ENCODE data around the gene SNTB2. TPM values are rescaled to one million over a fixed set of nuclear protein-coding genes. Genes with fewer than 3 reads are reported as not detected.

The SNTB2 gene
- total and polyA plus RNA-seq, 2 of the 13 experiments (the other 11 are each of a cell fraction or from before 2014, with no cell fraction given): 11.5 to 19.2 TPM

DNA sequence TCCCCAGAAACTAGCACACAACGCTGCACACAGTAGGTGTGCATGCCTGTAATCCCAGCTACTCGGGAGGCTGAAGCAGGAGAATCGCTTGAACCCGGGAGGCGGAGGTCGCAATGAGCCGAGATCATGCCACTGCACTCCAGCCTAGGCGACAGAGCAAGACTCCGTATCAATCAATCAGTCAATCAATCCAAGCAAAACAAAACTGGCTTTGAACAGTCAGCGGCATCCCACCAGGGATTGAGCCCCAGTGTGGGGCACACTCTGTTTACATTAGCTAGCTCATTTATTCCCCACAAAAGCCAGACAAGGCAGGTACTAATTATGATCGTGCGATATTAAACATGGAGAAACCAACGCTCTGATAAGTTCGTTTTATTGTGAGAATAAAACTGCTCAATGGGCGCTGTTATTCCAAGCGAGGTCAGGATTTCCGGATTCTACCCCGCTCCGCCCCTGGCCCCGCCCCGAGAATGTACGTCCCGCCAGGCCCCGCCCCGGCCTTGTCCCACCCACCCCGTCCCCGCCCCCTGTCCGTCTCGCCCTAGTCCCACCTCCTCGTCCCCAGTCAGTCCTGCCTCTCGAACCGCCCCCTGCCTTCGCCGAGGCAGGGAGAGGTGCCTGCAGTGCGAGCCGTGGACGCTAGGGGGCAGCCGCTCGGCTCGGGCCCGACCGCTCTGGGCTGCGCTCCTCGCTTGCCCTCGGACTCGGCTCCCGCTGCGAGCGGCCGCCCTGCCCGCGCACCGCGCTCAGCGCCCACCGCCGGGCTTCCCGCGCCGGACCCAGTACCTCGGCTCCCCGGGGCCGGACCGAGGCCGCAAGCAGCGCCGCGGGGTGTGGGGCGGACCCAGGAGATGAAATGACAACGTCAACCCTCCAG lies 123.9 kb downstream of the SNTB2 start, which contains the start of gene VPS4A (continued):
- TF ChIP-seq, protein P1, sequence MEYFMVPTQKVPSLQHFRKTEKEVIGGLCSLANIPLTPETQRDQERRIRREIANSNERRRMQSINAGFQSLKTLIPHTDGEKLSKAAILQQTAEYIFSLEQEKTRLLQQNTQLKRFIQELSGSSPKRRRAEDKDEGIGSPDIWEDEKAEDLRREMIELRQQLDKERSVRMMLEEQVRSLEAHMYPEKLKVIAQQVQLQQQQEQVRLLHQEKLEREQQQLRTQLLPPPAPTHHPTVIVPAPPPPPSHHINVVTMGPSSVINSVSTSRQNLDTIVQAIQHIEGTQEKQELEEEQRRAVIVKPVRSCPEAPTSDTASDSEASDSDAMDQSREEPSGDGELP (IDR thresholded peaks at IDR 0.05; ENCODE audit: borderline replicate concordance, low read depth): peak; percentile 26; the same call in 1 of the 2 replicates
- TF ChIP-seq NFE2 (CRISPR knock-in tag; IDR thresholded peaks at IDR 0.05): no peak
- TF ChIP-seq ZSCAN9 (CRISPR knock-in tag; IDR thresholded peaks at IDR 0.05; ENCODE audit: borderline replicate concordance): peak; percentile 55; the same call in 1 of the 2 replicates
- TF ChIP-seq, protein P2, sequence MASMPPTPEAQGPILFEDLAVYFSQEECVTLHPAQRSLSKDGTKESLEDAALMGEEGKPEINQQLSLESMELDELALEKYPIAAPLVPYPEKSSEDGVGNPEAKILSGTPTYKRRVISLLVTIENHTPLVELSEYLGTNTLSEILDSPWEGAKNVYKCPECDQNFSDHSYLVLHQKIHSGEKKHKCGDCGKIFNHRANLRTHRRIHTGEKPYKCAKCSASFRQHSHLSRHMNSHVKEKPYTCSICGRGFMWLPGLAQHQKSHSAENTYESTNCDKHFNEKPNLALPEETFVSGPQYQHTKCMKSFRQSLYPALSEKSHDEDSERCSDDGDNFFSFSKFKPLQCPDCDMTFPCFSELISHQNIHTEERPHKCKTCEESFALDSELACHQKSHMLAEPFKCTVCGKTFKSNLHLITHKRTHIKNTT (CRISPR knock-in tag; IDR thresholded peaks at IDR 0.05): no peak
- TF ChIP-seq RFX3 (CRISPR knock-in tag; IDR thresholded peaks at IDR 0.05): no peak
- TF ChIP-seq ZNF598 (CRISPR knock-in tag; IDR thresholded peaks at IDR 0.05; ENCODE audit: borderline replicate concordance): 0 out of 2 replicates have a peak, but pooled peaks have one; percentile 31
- TF ChIP-seq, protein P3, sequence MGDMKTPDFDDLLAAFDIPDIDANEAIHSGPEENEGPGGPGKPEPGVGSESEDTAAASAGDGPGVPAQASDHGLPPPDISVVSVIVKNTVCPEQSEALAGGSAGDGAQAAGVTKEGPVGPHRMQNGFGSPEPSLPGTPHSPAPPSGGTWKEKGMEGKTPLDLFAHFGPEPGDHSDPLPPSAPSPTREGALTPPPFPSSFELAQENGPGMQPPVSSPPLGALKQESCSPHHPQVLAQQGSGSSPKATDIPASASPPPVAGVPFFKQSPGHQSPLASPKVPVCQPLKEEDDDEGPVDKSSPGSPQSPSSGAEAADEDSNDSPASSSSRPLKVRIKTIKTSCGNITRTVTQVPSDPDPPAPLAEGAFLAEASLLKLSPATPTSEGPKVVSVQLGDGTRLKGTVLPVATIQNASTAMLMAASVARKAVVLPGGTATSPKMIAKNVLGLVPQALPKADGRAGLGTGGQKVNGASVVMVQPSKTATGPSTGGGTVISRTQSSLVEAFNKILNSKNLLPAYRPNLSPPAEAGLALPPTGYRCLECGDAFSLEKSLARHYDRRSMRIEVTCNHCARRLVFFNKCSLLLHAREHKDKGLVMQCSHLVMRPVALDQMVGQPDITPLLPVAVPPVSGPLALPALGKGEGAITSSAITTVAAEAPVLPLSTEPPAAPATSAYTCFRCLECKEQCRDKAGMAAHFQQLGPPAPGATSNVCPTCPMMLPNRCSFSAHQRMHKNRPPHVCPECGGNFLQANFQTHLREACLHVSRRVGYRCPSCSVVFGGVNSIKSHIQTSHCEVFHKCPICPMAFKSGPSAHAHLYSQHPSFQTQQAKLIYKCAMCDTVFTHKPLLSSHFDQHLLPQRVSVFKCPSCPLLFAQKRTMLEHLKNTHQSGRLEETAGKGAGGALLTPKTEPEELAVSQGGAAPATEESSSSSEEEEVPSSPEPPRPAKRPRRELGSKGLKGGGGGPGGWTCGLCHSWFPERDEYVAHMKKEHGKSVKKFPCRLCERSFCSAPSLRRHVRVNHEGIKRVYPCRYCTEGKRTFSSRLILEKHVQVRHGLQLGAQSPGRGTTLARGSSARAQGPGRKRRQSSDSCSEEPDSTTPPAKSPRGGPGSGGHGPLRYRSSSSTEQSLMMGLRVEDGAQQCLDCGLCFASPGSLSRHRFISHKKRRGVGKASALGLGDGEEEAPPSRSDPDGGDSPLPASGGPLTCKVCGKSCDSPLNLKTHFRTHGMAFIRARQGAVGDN (CRISPR knock-in tag; IDR thresholded peaks at IDR 0.05): peak; percentile 72; the same call in 1 of the 2 replicates
- peak; percentile 24; the same call in 1 of the 2 replicates for TF ChIP-seq SP5 (CRISPR knock-in tag; IDR thresholded peaks at IDR 0.05; ENCODE audit: borderline replicate concordance, low read depth)
- TF ChIP-seq, protein P4, sequence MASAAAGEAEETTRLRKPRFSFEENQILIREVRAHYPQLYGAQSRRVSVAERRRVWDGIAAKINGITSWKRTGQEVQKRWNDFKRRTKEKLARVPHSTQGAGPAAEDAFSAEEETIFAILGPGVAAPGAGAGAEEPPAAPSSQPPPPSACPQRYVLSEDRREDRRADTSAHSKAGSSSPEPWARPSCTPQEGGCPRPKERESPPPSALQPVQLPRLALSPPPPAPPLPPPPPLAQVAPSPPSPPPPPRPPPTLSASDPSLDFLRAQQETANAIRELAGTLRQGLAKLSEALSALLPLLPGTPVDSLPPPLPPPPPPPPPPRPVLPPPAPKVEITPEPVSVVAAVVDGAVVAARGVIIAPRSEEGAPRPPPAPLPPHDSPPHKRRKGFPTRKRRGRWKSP (CRISPR knock-in tag; IDR thresholded peaks at IDR 0.05): peak; percentile 61
- no peak for TF ChIP-seq NFKBIZ (CRISPR knock-in tag; IDR thresholded peaks at IDR 0.05)
- TF ChIP-seq, protein P5, sequence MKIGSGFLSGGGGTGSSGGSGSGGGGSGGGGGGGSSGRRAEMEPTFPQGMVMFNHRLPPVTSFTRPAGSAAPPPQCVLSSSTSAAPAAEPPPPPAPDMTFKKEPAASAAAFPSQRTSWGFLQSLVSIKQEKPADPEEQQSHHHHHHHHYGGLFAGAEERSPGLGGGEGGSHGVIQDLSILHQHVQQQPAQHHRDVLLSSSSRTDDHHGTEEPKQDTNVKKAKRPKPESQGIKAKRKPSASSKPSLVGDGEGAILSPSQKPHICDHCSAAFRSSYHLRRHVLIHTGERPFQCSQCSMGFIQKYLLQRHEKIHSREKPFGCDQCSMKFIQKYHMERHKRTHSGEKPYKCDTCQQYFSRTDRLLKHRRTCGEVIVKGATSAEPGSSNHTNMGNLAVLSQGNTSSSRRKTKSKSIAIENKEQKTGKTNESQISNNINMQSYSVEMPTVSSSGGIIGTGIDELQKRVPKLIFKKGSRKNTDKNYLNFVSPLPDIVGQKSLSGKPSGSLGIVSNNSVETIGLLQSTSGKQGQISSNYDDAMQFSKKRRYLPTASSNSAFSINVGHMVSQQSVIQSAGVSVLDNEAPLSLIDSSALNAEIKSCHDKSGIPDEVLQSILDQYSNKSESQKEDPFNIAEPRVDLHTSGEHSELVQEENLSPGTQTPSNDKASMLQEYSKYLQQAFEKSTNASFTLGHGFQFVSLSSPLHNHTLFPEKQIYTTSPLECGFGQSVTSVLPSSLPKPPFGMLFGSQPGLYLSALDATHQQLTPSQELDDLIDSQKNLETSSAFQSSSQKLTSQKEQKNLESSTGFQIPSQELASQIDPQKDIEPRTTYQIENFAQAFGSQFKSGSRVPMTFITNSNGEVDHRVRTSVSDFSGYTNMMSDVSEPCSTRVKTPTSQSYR (CRISPR knock-in tag; IDR thresholded peaks at IDR 0.05; ENCODE audit: borderline replicate concordance): no peak
- TF ChIP-seq THAP11 (CRISPR knock-in tag; IDR thresholded peaks at IDR 0.05): peak; percentile 88
- TF ChIP-seq ZNF484 (CRISPR knock-in tag; IDR thresholded peaks at IDR 0.05; ENCODE audit: borderline replicate concordance, low read depth): no peak
- TF ChIP-seq, protein P6, sequence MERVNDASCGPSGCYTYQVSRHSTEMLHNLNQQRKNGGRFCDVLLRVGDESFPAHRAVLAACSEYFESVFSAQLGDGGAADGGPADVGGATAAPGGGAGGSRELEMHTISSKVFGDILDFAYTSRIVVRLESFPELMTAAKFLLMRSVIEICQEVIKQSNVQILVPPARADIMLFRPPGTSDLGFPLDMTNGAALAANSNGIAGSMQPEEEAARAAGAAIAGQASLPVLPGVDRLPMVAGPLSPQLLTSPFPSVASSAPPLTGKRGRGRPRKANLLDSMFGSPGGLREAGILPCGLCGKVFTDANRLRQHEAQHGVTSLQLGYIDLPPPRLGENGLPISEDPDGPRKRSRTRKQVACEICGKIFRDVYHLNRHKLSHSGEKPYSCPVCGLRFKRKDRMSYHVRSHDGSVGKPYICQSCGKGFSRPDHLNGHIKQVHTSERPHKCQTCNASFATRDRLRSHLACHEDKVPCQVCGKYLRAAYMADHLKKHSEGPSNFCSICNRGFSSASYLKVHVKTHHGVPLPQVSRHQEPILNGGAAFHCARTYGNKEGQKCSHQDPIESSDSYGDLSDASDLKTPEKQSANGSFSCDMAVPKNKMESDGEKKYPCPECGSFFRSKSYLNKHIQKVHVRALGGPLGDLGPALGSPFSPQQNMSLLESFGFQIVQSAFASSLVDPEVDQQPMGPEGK (CRISPR knock-in tag; IDR thresholded peaks at IDR 0.05): peak; percentile 31; the same call in 1 of the 2 replicates
